Spleen (tissue), 11 donors: ENCODE measurements around the gene ADARB2. TPM values are rescaled to one million over a fixed set of nuclear protein-coding genes. Genes with fewer than 3 reads are reported as not detected.

Source experiments
- DNase-seq: peaks from one replicate; pipeline ENCODE4 v3.0.0-alpha.2; 2020
- H3K27ac ChIP-seq, 8 donors: fragments of 200-600 bp; sonication (generic) in 7 of 8; 1 replicate in 4 of 8; 2 replicates in 4 of 8; pipeline versions ENCODE4 v1.5.0 to v1.8.0; 2016 to 2021; ENCODE audit warnings: inconsistent platforms in 4 of 8, mild to moderate bottlenecking in 4 of 8, moderate library complexity in 1 of 8
- H3K27me3 ChIP-seq, 7 donors: fragments of 200-600 bp; sonication (generic) in 6 of 7; replicated peaks in 1 of 7; 1 replicate in 4 of 7; 2 replicates in 3 of 7; pipeline versions ENCODE4 v1.5.0 to v1.8.0; 2016 to 2021; ENCODE audit warnings: inconsistent platforms in 3 of 7, mild to moderate bottlenecking in 1 of 7
- H3K36me3 ChIP-seq, 6 donors: fragments of 200-600 bp; sonication (generic) in 5 of 6; 1 replicate in 4 of 6; 2 replicates in 2 of 6; pipeline versions ENCODE4 v1.5.0 to v1.8.0; 2016 to 2021; ENCODE audit warnings: inconsistent platforms in 2 of 6
- H3K4me1 ChIP-seq, 6 donors: fragments of 200-600 bp; sonication (generic) in 5 of 6; 1 replicate in 3 of 6; 2 replicates in 3 of 6; pipeline versions ENCODE4 v1.5.0 to v1.8.0; 2016 to 2021; ENCODE audit warnings: inconsistent platforms in 3 of 6
- H3K4me3 ChIP-seq, 8 donors: fragments of 200-600 bp; sonication (generic) in 7 of 8; 1 replicate in 4 of 8; 2 replicates in 4 of 8; pipeline versions ENCODE4 v1.5.0 to v1.8.0; 2016 to 2021; ENCODE audit warnings: inconsistent platforms in 4 of 8, mild to moderate bottlenecking in 4 of 8, moderate library complexity in 2 of 8
- H3K9me3 ChIP-seq, 8 donors: fragments of 200-600 bp; sonication (generic) in 7 of 8; 1 replicate in 4 of 8; 2 replicates in 4 of 8; pipeline versions ENCODE4 v1.5.0 to v1.8.0; 2016 to 2021; ENCODE audit warnings: inconsistent platforms in 4 of 8
- POLR2A ChIP-seq, 3 donors: fragments of 450-650 bp; IDR thresholded peaks; one replicate each; pipeline ENCODE4 v1.5.1; 2017; ENCODE audit warnings: antibody characterized with exemption in 3 of 3, mild to moderate bottlenecking in 1 of 3
- POLR2AphosphoS5 ChIP-seq, 3 donors: sonication (generic); formaldehyde crosslinking; IDR thresholded peaks; one replicate each; pipeline ENCODE4 v1.5.1; 2017; ENCODE audit warnings: antibody characterized with exemption in 3 of 3
- WGBS, 5 donors: extraction: QIAGEN DNeasy Blood & Tissue Kit in 3 of 5; methylation state at CpG; one replicate each; pipeline versions ENCODE4 v1.1.5 to v1.1.7; 2013 to 2018; 5-methylcytosine and 5-hydroxymethylcytosine counted together
- intact Hi-C: fragments of 100-400 bp; cut with DNase I; formaldehyde crosslinking; loops from one replicate; pipeline ENCODE4 v1.15.0; 2023; ENCODE audit warnings: low total_unique reads
- polyA plus RNA-seq, 3 donors: library from polyadenylated mRNA; stranded (reverse); fragments of 200-250 nt; gene quantifications; one replicate each; pipeline ENCODE4 v1.2.1, GENCODE V29; 2013
- total RNA-seq, 7 donors: library from RNA; depleted of rRNA in 3 of 7; stranded (reverse); fragments of >200 nt in 3 of 7; fragmentation: NEBNext Ultra II Directional in 4 of 7; extraction: Animal tissue kit (Norgen Biotek cat#: 25700) in 4 of 7; gene quantifications; one replicate each; pipeline versions ENCODE4 v1.1.0 to v1.2.1, GENCODE V29; 2016 to 2021
- TF ChIP-seq, protein P1 (sequence below), 11 experiments: fragments of 200-600 bp in 7 of 11; fragments of 450-650 bp in 4 of 11; sonication (generic) in 4 of 11; IDR thresholded peaks in 8 of 11; conservative IDR thresholded peaks in 3 of 11; 1 replicate in 7 of 11; 2 replicates in 4 of 11; pipeline versions ENCODE4 v1.4.0 to v1.8.0; 2016 to 2021; ENCODE audit warnings: antibody characterized with exemption in 11 of 11, inconsistent platforms in 4 of 11, mild to moderate bottlenecking in 1 of 11
- donor health status: healthy with polysubstance abuse.
- donor health status: DM: no; HTN: no; CAD: no; lungs with moderate emphysema.
- donor health status: DM: no; HTN: no; CAD: no.
- donor health status: Bipolar disorder and iron deficiency.
- donor health status: healthy.
- donor health status: DM: no; HTN: no; CAD: no.
- donor health status: DM: yes; HTN: yes; CAD: no.

Gene ADARB2
- total and polyA plus RNA-seq, 10 donors, result 0.05 to 8.1 (median 0.96) TPM

DNA sequence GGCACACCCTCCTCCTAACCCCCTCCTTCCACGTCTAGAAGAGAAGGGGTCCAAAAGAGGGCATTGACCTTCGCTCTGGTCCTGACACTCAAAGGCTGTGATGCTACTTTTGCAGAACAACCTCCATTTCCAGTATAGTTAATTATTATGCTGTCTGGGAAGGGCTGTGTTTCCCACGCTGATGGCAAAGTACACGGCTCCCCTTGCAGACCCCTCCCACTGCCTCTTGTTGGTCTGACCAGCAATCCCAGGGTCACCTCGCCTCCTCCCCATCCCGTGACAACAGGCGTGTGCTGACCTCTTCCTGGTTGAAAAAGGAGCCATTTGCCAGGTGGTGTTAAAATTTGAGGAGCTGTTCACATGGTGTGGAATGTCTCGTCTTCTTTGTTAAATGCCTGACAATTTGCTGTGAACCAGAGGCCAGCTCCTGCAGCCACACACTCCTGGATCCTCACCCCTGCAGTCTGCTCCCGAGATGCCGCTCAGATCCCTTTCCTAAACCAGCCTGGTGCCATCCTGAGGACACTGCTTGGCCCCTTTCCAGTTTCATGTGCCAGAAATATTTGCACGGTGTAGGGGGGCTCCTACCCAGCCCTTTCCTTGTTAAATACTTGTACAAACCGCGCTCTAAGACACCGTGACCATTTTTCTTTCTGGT, 359.5 kb downstream of the ADARB2 start:
- H3K27ac ChIP-seq, result no peak overlapping the region
- no peak for DNase-seq

DNA sequence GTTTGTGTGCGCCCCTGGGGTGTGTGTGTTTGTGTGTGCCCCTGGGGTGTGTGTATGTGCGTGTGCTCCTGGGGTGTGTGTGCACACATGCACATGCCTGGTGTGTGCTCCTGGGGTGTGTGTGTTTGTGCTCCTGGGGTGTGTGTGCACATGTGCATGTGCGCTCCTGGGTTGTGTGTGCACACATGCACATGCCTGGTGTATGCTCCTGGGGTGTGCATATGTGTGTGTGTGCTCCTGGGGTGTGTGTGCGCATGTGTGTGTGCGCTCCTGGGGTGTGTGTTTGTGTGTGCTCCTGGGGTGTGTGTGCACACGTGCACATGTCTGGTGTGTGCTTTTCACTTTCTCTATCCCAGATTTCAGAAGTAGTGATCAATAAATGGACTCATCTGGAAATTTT, 360.1 kb downstream of the ADARB2 start:
- H3K36me3 ChIP-seq, result no peaks in the 10 kb centered on the region
- no peaks in the 10 kb centered on the region for H3K4me1 ChIP-seq
- 89 to 94% (median 91%) methylated on average over 4 to 6 of the region's 6 CpGs for WGBS, 5 donors
- peaks cover 0 to 50% (median 11%) of the 10 kb centered on the region in 7 donors for H3K27me3 ChIP-seq
- no peak overlapping the region for H3K4me3 ChIP-seq
- no peaks in the 10 kb centered on the region for H3K9me3 ChIP-seq
- no peak overlapping the region for H3K27ac ChIP-seq
- intact Hi-C loops, result no loop called here
- no peak for DNase-seq
- TF ChIP-seq POLR2A (IDR thresholded peaks at IDR 0.05) (no peak), POLR2AphosphoS5 (IDR thresholded peaks at IDR 0.05) (no peak)
- TF ChIP-seq, protein P1, sequence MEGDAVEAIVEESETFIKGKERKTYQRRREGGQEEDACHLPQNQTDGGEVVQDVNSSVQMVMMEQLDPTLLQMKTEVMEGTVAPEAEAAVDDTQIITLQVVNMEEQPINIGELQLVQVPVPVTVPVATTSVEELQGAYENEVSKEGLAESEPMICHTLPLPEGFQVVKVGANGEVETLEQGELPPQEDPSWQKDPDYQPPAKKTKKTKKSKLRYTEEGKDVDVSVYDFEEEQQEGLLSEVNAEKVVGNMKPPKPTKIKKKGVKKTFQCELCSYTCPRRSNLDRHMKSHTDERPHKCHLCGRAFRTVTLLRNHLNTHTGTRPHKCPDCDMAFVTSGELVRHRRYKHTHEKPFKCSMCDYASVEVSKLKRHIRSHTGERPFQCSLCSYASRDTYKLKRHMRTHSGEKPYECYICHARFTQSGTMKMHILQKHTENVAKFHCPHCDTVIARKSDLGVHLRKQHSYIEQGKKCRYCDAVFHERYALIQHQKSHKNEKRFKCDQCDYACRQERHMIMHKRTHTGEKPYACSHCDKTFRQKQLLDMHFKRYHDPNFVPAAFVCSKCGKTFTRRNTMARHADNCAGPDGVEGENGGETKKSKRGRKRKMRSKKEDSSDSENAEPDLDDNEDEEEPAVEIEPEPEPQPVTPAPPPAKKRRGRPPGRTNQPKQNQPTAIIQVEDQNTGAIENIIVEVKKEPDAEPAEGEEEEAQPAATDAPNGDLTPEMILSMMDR (IDR thresholded peaks at IDR 0.05 in 8 of 11, conservative IDR thresholded peaks at IDR 0.05 in 3 of 11), result no peak

More for the DNA sequence above, 359.5 kb downstream of the ADARB2 start:
- intact Hi-C loops, result no loop called here
- Histone ChIP-seq H3K27me3 (peaks cover 0 to 50% (median 11%) of the 10 kb centered on the region in 7 donors), H3K9me3 (no peaks in the 10 kb centered on the region), H3K4me3 (no peak overlapping the region), H3K4me1 (no peaks in the 10 kb centered on the region), H3K36me3 (no peaks in the 10 kb centered on the region)
- TF ChIP-seq POLR2A (IDR thresholded peaks at IDR 0.05) (no peak), POLR2AphosphoS5 (IDR thresholded peaks at IDR 0.05) (no peak)
- TF ChIP-seq, protein P1 (IDR thresholded peaks at IDR 0.05 in 8 of 11, conservative IDR thresholded peaks at IDR 0.05 in 3 of 11), result no peak
- WGBS, 5 donors, result 36 to 51% (median 45%) methylated on average over 14 of the region's 14 CpGs

DNA sequence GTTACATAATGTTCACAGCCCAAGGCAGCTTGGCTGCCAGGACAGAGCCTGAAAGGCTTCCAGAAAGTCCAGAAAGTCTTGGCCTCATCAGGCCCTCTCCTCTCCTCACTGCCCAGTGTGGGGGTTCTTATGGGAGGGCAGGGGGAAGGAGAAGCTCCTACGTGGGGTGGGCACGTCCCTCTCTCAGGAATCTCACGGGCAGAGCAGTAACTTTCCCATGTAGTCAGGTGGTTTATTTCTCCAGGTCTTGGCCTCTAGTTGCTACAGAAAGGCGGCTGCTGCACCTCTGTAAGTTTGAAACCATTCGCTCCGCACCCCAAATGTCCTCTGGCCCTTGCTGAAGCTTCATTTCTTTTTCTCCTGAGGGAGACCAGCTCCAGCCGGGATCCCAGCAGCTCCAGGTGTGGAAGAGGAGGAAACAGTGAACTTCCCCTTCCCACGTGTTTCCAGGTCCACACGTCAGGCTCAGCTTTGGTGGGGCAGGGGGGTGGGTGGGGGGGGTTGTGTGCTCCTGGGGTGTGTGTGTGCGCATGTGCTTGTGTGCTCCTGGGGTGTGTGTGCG, 360.9 kb downstream of the ADARB2 start:
- no peak for TF ChIP-seq POLR2AphosphoS5 (IDR thresholded peaks at IDR 0.05)
- TF ChIP-seq, protein P1 (IDR thresholded peaks at IDR 0.05 in 8 of 11, conservative IDR thresholded peaks at IDR 0.05 in 3 of 11), result no peak
- TF ChIP-seq POLR2A (IDR thresholded peaks at IDR 0.05), result no peak
- Histone ChIP-seq H3K9me3 (no peaks in the 10 kb centered on the region), H3K27me3 (peaks cover 0 to 43% (median 11%) of the 10 kb centered on the region in 7 donors), H3K4me1 (no peaks in the 10 kb centered on the region), H3K4me3 (no peak overlapping the region), H3K27ac (no peak overlapping the region), H3K36me3 (no peaks in the 10 kb centered on the region)
- intact Hi-C loops, result no loop called here
- peak; percentile 47 for DNase-seq
- WGBS, 5 donors, result 55 to 68% (median 62%) methylated on average over 11 of the region's 11 CpGs

DNA sequence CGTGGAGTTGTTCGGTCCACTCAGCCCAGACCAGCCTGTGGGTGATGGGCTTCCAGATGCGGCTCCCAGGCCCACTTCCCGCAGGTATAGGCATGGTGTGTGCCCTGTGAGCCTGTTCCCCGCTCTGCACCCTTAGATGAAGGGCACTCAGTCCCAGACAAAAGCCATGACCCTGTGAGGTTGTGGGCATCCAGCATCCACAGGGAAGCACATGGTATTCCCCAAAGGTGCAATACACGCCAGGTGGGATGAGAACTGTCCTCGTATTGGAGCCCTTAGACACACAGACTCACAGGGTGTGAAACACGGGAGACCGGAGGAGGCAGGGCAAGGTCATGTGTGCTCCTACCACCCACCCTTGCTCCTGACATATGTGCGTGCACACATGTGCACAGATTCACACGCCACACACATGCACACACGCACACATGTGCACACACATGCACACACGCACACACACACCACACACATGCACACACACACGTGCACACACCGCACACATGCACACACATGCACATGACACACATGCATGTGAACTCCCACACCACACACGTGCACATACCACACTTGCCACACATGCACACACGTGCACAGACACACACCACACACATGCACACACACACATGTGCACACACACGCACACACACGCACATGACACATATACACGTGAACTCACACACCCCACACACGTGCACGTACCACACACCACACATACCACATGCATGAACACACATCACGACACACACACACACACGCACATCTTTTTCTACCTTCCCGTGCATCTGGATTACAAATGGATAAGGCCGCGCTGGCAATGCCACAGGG, 361.8 kb downstream of the ADARB2 start:
- Histone ChIP-seq H3K36me3 (no peaks in the 10 kb centered on the region), H3K4me1 (no peaks in the 10 kb centered on the region), H3K9me3 (no peaks in the 10 kb centered on the region), H3K4me3 (no peak overlapping the region), H3K27me3 (peaks cover 0 to 44% (median 11%) of the 10 kb centered on the region in 7 donors), H3K27ac (no peak overlapping the region)
- no peak for TF ChIP-seq POLR2A (IDR thresholded peaks at IDR 0.05)
- TF ChIP-seq, protein P1 (IDR thresholded peaks at IDR 0.05 in 8 of 11, conservative IDR thresholded peaks at IDR 0.05 in 3 of 11), result no peak
- no peak for TF ChIP-seq POLR2AphosphoS5 (IDR thresholded peaks at IDR 0.05)
- no peak for DNase-seq
- WGBS, 5 donors, result 85 to 89% (median 88%) methylated on average over 26 to 27 of the region's 27 CpGs
- intact Hi-C loops, result no loop called here
